ENCODE results near the gene AP2M1. TPM values are rescaled to one million over a fixed set of nuclear protein-coding genes. Genes with fewer than 3 reads are reported as not detected.

The AP2M1 gene
- total RNA-seq, 1 experiment from 2014 or later, result 353 TPM

GRCh38 chr3:184186902-184187207 lies 12.2 kb downstream of the AP2M1 start (continued):
- TF ChIP-seq MAX (IDR thresholded peaks at IDR 0.05) (no peak), CEBPB (IDR thresholded peaks at IDR 0.05; ENCODE audit: low read depth) (no peak), ATF3 (IDR thresholded peaks at IDR 0.05) (no peak), YY1 (IDR thresholded peaks at IDR 0.05; ENCODE audit: extremely low read depth, insufficient replicate concordance, low read depth, low read length) (no peak), SIN3A (IDR thresholded peaks at IDR 0.05; ENCODE audit: low read depth) (no peak), EZH2 (IDR thresholded peaks at IDR 0.05) (no peak), TCF7L2 (IDR thresholded peaks at IDR 0.05; ENCODE audit: borderline replicate concordance, extremely low read depth, insufficient read depth, insufficient read length) (no peak), JUND (IDR thresholded peaks at IDR 0.05) (no peak)

DNA sequence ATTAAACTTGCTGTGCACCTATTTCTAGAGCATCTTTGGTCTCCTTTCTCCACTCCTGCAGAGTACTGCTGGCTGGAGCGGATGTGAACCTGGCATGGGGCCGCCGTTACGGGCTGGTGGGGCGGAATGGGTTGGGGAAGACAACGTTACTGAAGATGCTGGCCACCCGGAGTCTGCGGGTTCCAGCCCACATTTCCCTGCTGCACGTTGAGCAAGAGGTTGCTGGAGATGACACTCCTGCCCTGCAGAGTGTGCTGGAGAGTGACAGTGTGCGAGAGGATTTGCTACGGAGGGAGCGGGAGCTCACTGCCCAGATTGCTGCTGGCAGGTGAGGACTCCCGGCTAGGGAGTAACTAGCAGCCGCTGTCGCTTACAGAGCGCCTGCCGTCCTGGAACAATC lies 13.4 kb downstream of the AP2M1 start:
- Histone ChIP-seq H4K20me1 (ENCODE audit: insufficient read depth) (no peaks in the 10 kb centered on the region), H3K27me3 (ENCODE audit: insufficient read depth, low read length) (no peaks in the 10 kb centered on the region), H3K4me3 (replicated peaks in 1 of 2; ENCODE audit: low read depth in 1 of 2, low read length in 2 of 2) (no peak overlapping the region), H3K27ac (ENCODE audit: low read depth, low read length) (no peak overlapping the region), H3K4me2 (ENCODE audit: low read length) (no peak overlapping the region), H3K9ac (ENCODE audit: low read length) (no peak overlapping the region), H3K79me2 (ENCODE audit: insufficient read depth, low read length) (peaks cover 48% of the 10 kb centered on the region), H3K4me1 (ENCODE audit: control insufficient read depth in 1 of 2, insufficient read depth in 2 of 2, low read length in 2 of 2) (peaks cover 6 to 20% of the 10 kb centered on the region in 2 experiments), H3K9me2 (ENCODE audit: insufficient read depth) (no peaks in the 10 kb centered on the region), H2AFZ (ENCODE audit: low read depth, low read length, poor library complexity, severe bottlenecking) (no peak overlapping the region), H3K9me3 (ENCODE audit: control insufficient read depth in 1 of 2, insufficient read depth in 1 of 2, low read depth in 1 of 2, low read length in 2 of 2) (no peaks in the 10 kb centered on the region), H3K36me3 (ENCODE audit: control insufficient read depth in 1 of 2, insufficient read depth in 2 of 2, low read length in 2 of 2) (peaks cover 51 to 62% of the 10 kb centered on the region in 2 experiments)
- BruUV-seq (replicated peaks), result no TSS peak
- TF ChIP-seq TCF7L2 (IDR thresholded peaks at IDR 0.05; ENCODE audit: borderline replicate concordance, extremely low read depth, insufficient read depth, insufficient read length), result no peak
- TF ChIP-seq POLR2A (IDR thresholded peaks at IDR 0.05; ENCODE audit: borderline replicate concordance, extremely low read depth, insufficient read depth, insufficient read length), result no peak
- TF ChIP-seq EGR1 (IDR thresholded peaks at IDR 0.05; ENCODE audit: low read depth), result no peak
- no peak for TF ChIP-seq ZNF274 (IDR thresholded peaks at IDR 0.05; ENCODE audit: low read depth, low read length)
- TF ChIP-seq SIN3A (IDR thresholded peaks at IDR 0.05; ENCODE audit: low read depth), result no peak
- no peak for TF ChIP-seq POLR2AphosphoS5 (IDR thresholded peaks at IDR 0.05; ENCODE audit: low read depth, low read length)
- no peak for TF ChIP-seq ZBTB33 (IDR thresholded peaks at IDR 0.05; ENCODE audit: extremely low read depth, insufficient replicate concordance, low read length)
- TF ChIP-seq CEBPB (IDR thresholded peaks at IDR 0.05; ENCODE audit: low read depth), result no peak
- no peak for TF ChIP-seq JUND (IDR thresholded peaks at IDR 0.05)
- TF ChIP-seq SP1 (IDR thresholded peaks at IDR 0.05; ENCODE audit: low read depth), result no peak
- TF ChIP-seq, protein P1, sequence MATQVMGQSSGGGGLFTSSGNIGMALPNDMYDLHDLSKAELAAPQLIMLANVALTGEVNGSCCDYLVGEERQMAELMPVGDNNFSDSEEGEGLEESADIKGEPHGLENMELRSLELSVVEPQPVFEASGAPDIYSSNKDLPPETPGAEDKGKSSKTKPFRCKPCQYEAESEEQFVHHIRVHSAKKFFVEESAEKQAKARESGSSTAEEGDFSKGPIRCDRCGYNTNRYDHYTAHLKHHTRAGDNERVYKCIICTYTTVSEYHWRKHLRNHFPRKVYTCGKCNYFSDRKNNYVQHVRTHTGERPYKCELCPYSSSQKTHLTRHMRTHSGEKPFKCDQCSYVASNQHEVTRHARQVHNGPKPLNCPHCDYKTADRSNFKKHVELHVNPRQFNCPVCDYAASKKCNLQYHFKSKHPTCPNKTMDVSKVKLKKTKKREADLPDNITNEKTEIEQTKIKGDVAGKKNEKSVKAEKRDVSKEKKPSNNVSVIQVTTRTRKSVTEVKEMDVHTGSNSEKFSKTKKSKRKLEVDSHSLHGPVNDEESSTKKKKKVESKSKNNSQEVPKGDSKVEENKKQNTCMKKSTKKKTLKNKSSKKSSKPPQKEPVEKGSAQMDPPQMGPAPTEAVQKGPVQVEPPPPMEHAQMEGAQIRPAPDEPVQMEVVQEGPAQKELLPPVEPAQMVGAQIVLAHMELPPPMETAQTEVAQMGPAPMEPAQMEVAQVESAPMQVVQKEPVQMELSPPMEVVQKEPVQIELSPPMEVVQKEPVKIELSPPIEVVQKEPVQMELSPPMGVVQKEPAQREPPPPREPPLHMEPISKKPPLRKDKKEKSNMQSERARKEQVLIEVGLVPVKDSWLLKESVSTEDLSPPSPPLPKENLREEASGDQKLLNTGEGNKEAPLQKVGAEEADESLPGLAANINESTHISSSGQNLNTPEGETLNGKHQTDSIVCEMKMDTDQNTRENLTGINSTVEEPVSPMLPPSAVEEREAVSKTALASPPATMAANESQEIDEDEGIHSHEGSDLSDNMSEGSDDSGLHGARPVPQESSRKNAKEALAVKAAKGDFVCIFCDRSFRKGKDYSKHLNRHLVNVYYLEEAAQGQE (IDR thresholded peaks at IDR 0.05; ENCODE audit: low read depth), result no peak
- TF ChIP-seq SRF (IDR thresholded peaks at IDR 0.05; ENCODE audit: low read depth), result no peak
- TF ChIP-seq EZH2phosphoT487 (IDR thresholded peaks at IDR 0.05; ENCODE audit: borderline replicate concordance), result no peak
- TF ChIP-seq YY1 (IDR thresholded peaks at IDR 0.05; ENCODE audit: extremely low read depth, insufficient replicate concordance, low read depth, low read length), result no peak
- TF ChIP-seq MAX (IDR thresholded peaks at IDR 0.05), result no peak
- TF ChIP-seq RAD21 (IDR thresholded peaks at IDR 0.05; ENCODE audit: low read depth), result no peak
- no peak for DNase-seq (ENCODE audit: low read depth, low spot score)
- ChIA-PET CTCF (no interaction called here), RAD21 (ENCODE audit: low non-redundant PET in 1 of 2, low total read pairs in 2 of 2, uncharacterized antibody in 2 of 2, unreplicated experiment in 2 of 2) (no interaction called here), POLR2A (no interaction called here)
- intact Hi-C loops (cut with micrococcal nuclease), result no loop called here
- ATAC-seq, result no peak

All from HCT116 (cell line).